Measurements from ENCODE around the gene LHPP.
A peak's percentile ranks its signal among the peaks of the same experiment; 100 is the strongest.

Gene LHPP

GRCh38 chr10:124622866-124623536, 161.4 kb downstream of the LHPP start:
- H3K4me1 ChIP-seq: no peaks in the 10 kb centered on the region
- no peaks in the 10 kb centered on the region for H3K27me3 ChIP-seq (ENCODE audit: low read depth)
- in situ Hi-C loops (cut with MboI; ENCODE audit: low sequenced_read_pairs): no loop called here
- no peak for DNase-seq (ENCODE audit: low spot score in 2 of 2)
- H3K9me3 ChIP-seq: no peaks in the 10 kb centered on the region
- H3K36me3 ChIP-seq (replicated peaks): no peaks in the 10 kb centered on the region; the same call in 1 of the 2 replicates
- no peak overlapping the region for H3K4me3 ChIP-seq

GRCh38 chr10:124624006-124624405, 162.4 kb downstream of the LHPP start:
- Histone ChIP-seq H3K4me3 (no peak overlapping the region), H3K9me3 (no peaks in the 10 kb centered on the region), H3K27me3 (ENCODE audit: low read depth) (no peaks in the 10 kb centered on the region), H3K4me1 (no peaks in the 10 kb centered on the region), H3K36me3 (replicated peaks) (no peaks in the 10 kb centered on the region; the same call in 1 of the 2 replicates)
- in situ Hi-C loops (cut with MboI; ENCODE audit: low sequenced_read_pairs): no loop called here
- DNase-seq (ENCODE audit: low spot score in 2 of 2): no peak

- no peak for DNase-seq (ENCODE audit: low spot score in 2 of 2)
- H3K9me3 ChIP-seq: no peaks in the 10 kb centered on the region
- in situ Hi-C loops (cut with MboI; ENCODE audit: low sequenced_read_pairs): no loop called here
- H3K36me3 ChIP-seq (replicated peaks): no peaks in the 10 kb centered on the region; the same call in 1 of the 2 replicates
- no peaks in the 10 kb centered on the region for H3K27me3 ChIP-seq (ENCODE audit: low read depth)
- H3K4me3 ChIP-seq: no peak overlapping the region
- no peaks in the 10 kb centered on the region for H3K4me1 ChIP-seq
Observed at GRCh38 chr10:124624466-124624865, 162.8 kb downstream of the LHPP start.

- DNase-seq (ENCODE audit: low spot score in 2 of 2): no peak
- H3K4me3 ChIP-seq: no peak overlapping the region
- no peaks in the 10 kb centered on the region for H3K27me3 ChIP-seq (ENCODE audit: low read depth)
- H3K36me3 ChIP-seq (replicated peaks): no peaks in the 10 kb centered on the region; the same call in 1 of the 2 replicates
- in situ Hi-C loops (cut with MboI; ENCODE audit: low sequenced_read_pairs): no loop called here
- no peaks in the 10 kb centered on the region for H3K4me1 ChIP-seq
- H3K9me3 ChIP-seq: no peaks in the 10 kb centered on the region
Observed at GRCh38 chr10:124624895-124625294, 163.3 kb downstream of the LHPP start.

GRCh38 chr10:124625831-124626238, 164.2 kb downstream of the LHPP start:
- no peaks in the 10 kb centered on the region for H3K27me3 ChIP-seq (ENCODE audit: low read depth)
- no peaks in the 10 kb centered on the region; the same call in 1 of the 2 replicates for H3K36me3 ChIP-seq (replicated peaks)
- H3K4me1 ChIP-seq: no peaks in the 10 kb centered on the region
- no peak for DNase-seq (ENCODE audit: low spot score in 2 of 2)
- in situ Hi-C loops (cut with MboI; ENCODE audit: low sequenced_read_pairs): no loop called here
- H3K9me3 ChIP-seq: no peaks in the 10 kb centered on the region
- H3K4me3 ChIP-seq: no peak overlapping the region

GRCh38 chr10:124626759-124627380, 165.2 kb downstream of the LHPP start:
- H3K36me3 ChIP-seq (replicated peaks): no peaks in the 10 kb centered on the region; the same call in 1 of the 2 replicates
- H3K9me3 ChIP-seq: no peaks in the 10 kb centered on the region
- in situ Hi-C loops (cut with MboI; ENCODE audit: low sequenced_read_pairs): no loop called here
- H3K4me1 ChIP-seq: no peaks in the 10 kb centered on the region
- no peak for DNase-seq (ENCODE audit: low spot score in 2 of 2)
- H3K27me3 ChIP-seq (ENCODE audit: low read depth): no peaks in the 10 kb centered on the region
- no peak overlapping the region for H3K4me3 ChIP-seq

GRCh38 chr10:124627866-124628675, 166.4 kb downstream of the LHPP start:
- in situ Hi-C loops (cut with MboI; ENCODE audit: low sequenced_read_pairs): no loop called here
- Histone ChIP-seq H3K4me3 (no peak overlapping the region), H3K36me3 (replicated peaks) (no peaks in the 10 kb centered on the region), H3K4me1 (no peaks in the 10 kb centered on the region), H3K27me3 (ENCODE audit: low read depth) (no peaks in the 10 kb centered on the region), H3K9me3 (no peaks in the 10 kb centered on the region)
- DNase-seq (ENCODE audit: low spot score in 2 of 2): no peak

- Histone ChIP-seq H3K4me1 (no peaks in the 10 kb centered on the region), H3K4me3 (no peak overlapping the region), H3K27me3 (ENCODE audit: low read depth) (no peaks in the 10 kb centered on the region), H3K9me3 (no peaks in the 10 kb centered on the region), H3K36me3 (replicated peaks) (no peaks in the 10 kb centered on the region)
- in situ Hi-C loops (cut with MboI; ENCODE audit: low sequenced_read_pairs): no loop called here
- DNase-seq (ENCODE audit: low spot score in 2 of 2): no peak
Observed at GRCh38 chr10:124628676-124629021, 167.0 kb downstream of the LHPP start.

- Histone ChIP-seq H3K9me3 (no peaks in the 10 kb centered on the region), H3K27me3 (ENCODE audit: low read depth) (no peaks in the 10 kb centered on the region), H3K4me1 (no peaks in the 10 kb centered on the region), H3K36me3 (replicated peaks) (no peaks in the 10 kb centered on the region), H3K4me3 (no peak overlapping the region)
- in situ Hi-C loops (cut with MboI; ENCODE audit: low sequenced_read_pairs): no loop called here
- no peak for DNase-seq (ENCODE audit: low spot score in 2 of 2)
Observed at GRCh38 chr10:124629415-124629814, 167.8 kb downstream of the LHPP start.

- Histone ChIP-seq H3K27me3 (ENCODE audit: low read depth) (no peaks in the 10 kb centered on the region), H3K4me3 (no peak overlapping the region), H3K9me3 (no peaks in the 10 kb centered on the region), H3K4me1 (no peaks in the 10 kb centered on the region), H3K36me3 (replicated peaks) (no peaks in the 10 kb centered on the region)
- no peak for DNase-seq (ENCODE audit: low spot score in 2 of 2)
- in situ Hi-C loops (cut with MboI; ENCODE audit: low sequenced_read_pairs): no loop called here
Observed at GRCh38 chr10:124629842-124630241, 168.2 kb downstream of the LHPP start.

- Histone ChIP-seq H3K4me1 (no peaks in the 10 kb centered on the region), H3K27me3 (ENCODE audit: low read depth) (no peaks in the 10 kb centered on the region), H3K9me3 (no peaks in the 10 kb centered on the region), H3K4me3 (no peak overlapping the region), H3K36me3 (replicated peaks) (no peaks in the 10 kb centered on the region)
- in situ Hi-C loops (cut with MboI; ENCODE audit: low sequenced_read_pairs): no loop called here
- DNase-seq (ENCODE audit: low spot score in 2 of 2): no peak
Observed at GRCh38 chr10:124630551-124630950, 168.9 kb downstream of the LHPP start.

GRCh38 chr10:124632064-124632531, 170.5 kb downstream of the LHPP start:
- in situ Hi-C loops (cut with MboI; ENCODE audit: low sequenced_read_pairs): no loop called here
- Histone ChIP-seq H3K9me3 (no peaks in the 10 kb centered on the region), H3K4me3 (no peak overlapping the region), H3K27me3 (ENCODE audit: low read depth) (no peaks in the 10 kb centered on the region), H3K36me3 (replicated peaks) (no peaks in the 10 kb centered on the region), H3K4me1 (no peaks in the 10 kb centered on the region)
- DNase-seq (ENCODE audit: low spot score in 2 of 2): peak in 1 of 2 experiments; percentile 59

- in situ Hi-C loops (cut with MboI; ENCODE audit: low sequenced_read_pairs): no loop called here
- Histone ChIP-seq H3K36me3 (replicated peaks) (no peaks in the 10 kb centered on the region), H3K4me3 (no peak overlapping the region), H3K27me3 (ENCODE audit: low read depth) (no peaks in the 10 kb centered on the region), H3K4me1 (no peaks in the 10 kb centered on the region), H3K9me3 (no peaks in the 10 kb centered on the region)
- DNase-seq (ENCODE audit: low spot score in 2 of 2): no peak
Observed at GRCh38 chr10:124632566-124632965, 170.9 kb downstream of the LHPP start.
